GM21723 (cell line): ENCODE results near the gene CDO1.

Source experiments
- ATAC-seq: cut with Tn5 transposase; IDR thresholded peaks from one replicate; pipeline ENCODE4 v1.9.1; 2021; ENCODE audit warnings: mild to moderate bottlenecking, moderate library complexity; ENCODE audit not compliant: unreplicated experiment

The CDO1 gene

DNA sequence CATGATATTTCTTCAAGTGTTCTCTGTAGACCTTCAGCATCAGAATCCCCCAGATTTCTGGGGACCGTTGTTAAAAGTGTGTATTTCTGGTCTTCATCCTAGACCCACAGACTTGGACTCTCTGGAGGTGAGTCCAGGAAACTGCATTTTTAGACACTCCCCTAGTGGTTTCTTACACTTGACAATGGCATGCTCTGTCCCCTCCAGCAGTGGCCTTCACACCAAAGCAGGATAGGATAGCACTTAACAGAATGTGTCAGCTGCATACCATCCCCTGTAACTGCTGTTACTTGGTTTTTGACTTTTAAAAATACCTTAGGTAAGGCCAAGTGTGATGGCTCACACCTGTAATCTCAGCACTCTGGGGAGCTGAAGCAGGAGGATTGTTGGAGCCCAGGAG, 20.8 kb downstream of the CDO1 start:
- ATAC-seq = no peak

DNA sequence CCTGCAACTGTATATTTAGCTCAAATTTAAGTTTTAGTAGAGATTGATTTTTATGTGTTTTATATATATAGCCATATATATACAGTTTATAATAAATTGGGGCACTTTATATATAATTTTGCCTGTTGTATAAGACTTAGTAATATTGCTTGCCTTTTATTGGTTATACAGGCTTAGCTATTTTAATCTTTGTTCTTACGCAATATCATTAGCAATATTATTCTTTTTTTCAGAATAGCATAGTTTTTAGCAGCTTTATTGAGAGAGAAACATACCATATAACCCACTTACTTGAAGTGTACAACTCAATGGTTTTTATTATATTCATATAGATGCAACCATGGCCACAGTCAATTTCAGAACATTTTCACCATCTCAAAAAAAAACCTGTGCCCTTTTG, 28.0 kb downstream of the CDO1 start:
- no peak for ATAC-seq

DNA sequence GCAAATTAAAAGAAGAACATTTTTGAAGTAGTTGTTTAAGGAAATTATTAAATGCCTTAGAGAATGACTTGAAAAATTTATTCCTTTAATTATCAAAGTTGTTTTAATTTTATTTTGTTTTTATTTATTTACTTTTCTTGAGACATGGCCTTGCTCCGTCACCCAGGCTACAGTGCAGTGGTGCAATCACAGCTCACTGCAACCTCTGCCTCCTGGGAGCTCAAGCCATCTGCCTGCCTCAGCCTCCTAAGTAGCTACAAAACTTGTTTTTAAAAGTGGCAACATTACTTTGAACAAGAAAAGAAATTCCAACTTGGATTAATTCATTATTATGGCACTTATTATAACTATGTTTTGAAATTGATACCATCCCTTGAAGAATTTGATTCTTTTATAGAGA, 29.0 kb downstream of the CDO1 start:
- ATAC-seq = no peak

DNA sequence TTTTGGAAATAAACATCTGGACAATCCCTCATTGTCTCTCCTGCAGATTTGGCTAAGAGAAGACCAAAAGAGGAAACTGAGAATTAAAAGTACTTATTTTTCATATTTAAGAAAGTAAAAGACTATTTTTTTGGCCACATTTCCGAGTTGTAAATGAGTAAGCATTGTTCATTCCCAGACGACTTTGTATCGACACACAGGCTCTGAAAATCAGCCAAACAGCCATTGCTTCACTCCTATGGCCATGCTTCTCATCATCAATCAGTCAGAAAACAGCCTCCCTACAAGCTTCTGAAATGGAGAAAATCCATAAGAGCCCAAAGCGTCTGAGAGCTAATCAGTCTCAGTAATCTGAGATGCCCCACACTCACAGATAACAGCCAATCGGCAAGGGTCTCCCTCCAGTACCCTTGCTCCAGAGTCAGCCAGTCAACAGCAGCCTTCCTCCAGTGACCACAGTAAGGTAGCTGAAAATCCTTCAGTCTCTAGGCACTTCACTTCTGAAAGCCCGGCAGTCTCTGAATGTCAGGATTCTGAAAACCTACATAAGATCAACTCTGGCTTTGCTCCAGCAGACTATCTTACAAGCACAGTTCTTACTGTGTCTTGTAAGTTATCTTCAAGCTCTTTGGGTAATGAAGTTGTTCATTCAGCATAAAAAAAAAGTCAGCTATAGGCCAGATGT, 30.9 kb downstream of the CDO1 start:
- no peak for ATAC-seq

DNA sequence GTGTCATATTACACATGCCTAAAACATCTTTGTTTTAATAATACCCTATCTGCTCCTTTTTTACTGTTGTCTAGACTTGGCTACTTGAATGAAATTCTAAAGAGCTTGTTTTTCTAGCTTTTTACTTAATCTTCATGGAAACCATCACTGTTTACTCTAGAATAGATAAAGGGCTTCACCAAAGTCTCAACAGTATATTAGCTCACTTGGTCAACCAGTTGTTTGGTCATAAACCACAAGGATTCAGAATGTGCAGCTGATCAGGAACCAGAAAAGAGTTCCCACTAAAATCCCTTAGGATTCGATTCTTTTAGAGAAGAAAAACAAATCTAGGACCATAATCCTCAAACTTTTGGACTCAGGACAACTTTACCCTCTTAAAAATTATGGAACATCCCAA, 38.0 kb downstream of the CDO1 start:
- no peak for ATAC-seq

DNA sequence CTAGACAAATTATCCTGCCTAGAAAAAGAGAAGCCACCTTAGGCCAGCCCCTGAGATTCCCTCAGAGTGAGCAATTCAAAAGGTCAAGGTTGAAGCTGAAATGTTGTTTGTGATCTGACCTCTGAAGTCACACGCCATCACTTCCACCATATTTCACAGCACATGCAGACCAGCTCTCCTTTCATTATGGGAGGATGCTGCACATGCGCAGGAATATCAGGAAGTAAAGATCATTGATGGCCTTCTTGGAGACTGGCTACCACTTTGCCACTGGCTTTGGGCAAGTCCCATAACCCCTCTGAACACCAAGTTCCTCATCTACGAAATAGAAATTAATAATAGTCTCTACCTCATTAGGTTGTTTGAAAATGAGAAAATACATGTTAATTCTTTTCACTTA, 39.5 kb downstream of the CDO1 start:
- ATAC-seq = no peak

DNA sequence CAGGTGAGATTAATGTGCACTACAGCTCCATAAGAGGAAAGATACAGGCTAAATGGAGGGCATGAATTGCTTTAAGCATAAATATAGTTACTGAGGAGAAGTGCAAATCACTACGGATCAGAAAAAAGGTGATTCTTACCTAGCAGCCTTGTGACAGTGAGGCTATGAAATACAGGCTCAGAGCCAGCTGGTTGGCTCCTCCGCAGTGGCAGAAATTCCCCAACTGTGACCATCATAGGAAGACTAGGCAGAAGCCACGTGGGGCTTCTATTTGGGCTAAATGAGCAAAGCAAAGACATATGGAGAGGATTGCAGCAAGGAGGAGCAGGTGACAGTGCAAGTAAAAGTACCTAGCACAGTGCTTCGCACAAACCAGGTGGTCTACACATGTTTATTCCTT, 40.5 kb downstream of the CDO1 start:
- ATAC-seq = no peak

DNA sequence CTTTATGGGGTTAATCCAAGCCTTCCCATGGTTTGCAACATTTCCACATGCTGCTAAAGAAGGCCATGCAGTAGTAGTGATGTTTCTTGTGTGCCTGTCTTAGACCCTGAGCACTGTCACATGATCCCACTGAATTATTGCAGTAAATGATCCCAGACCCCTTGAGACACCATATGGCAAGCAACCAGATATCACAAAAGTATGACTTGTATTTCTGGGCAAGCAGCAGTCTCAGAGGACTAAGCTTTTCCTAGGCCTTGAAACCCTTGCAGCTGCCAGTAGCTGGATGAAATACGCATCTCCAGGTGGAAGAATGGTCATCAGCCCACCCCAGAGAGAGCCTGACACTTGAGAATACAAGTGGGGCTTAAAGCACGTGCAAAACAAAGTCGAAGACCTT, 41.8 kb downstream of the CDO1 start:
- no peak for ATAC-seq

DNA sequence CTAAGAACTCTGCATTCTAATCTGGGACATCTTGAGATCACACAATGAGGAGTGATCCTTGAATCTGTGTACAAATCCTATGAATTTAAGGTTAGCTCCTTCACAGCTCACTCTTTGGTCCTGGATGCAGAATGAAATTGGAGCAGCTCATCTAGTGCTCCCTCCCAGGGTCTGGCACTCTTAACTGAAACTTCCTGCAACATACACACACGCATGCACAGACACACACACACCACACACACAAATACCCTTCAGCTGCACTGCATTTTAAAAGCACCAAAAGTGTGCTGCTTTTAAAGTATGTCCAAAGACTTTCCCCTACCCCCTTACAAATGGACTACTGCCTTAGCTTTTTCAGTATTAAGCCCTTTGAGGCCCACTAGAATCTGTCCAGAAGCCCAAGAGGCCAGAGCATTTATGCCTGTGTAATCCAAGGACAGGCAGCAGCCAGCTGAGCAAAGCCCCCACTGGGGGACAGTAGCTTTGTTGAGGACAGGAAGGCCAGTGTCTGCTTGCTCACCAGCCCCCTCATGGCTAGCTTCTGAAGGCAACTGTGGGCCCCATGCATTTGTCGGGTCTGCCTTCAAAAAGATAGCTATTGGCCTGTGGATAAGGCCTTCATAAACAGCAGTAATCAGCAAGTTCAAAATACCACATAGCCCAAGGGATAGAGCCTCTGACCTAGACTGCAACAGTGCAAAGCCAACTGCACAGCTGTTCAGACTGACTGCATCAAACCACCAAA, 43.6 kb downstream of the CDO1 start:
- ATAC-seq = no peak

DNA sequence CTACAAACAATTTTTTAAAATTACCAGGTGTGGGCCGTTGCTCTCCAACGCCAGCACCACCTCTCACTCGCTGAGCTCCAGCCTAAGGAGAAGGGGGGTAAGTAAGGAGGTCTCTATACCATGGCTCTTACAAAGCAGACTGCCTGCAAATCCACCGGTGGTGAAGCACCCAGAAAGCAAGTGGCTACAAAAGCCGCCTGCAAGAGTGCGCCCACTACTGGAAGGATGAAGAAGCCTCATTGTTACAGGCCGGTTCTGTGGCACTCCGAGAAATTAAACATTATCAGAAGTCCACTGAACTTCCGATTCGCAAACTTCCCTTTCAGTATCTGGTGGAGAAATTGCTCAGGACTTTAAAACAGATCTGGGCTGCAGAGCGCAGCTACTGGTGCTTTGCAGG, 46.0 kb downstream of the CDO1 start:
- ATAC-seq = no peak

DNA sequence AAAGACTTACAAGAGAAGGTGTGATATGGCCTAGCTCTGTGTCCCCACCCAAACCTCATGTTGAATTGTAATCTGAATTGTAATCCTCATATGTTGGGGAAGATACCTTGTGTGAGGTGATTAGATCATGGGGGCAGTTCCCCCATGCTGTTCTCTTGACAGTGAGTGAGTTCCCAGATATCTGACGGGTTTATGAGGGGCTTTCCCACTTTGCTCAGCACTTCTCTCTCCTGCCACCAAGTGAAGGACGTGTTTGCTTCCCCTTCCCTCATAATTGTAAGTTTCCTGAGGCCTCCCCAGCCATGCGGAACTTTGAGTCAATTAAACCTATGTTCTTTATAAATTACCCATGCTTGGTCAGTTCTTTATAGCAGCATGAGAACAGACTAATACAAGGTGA, 49.0 kb downstream of the CDO1 start:
- peak; percentile 60 for ATAC-seq

DNA sequence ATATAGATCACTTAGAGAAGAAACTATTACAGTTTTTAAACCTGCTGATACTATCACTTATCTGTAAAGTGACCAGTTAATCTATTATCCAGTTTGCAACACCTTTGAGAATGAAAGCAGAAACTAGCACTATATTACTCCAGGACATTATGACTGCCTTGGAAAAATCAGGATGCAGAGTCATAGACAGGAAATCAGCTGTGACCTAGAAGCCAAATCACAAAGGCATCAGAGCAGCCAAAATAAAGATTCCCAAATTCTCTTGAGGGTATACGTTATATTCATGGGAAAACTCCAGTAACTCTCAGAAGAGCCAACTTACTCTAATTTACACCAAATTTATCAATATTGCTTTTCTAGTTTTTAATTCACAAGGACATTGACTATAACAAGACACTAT, 49.9 kb downstream of the CDO1 start:
- no peak for ATAC-seq

DNA sequence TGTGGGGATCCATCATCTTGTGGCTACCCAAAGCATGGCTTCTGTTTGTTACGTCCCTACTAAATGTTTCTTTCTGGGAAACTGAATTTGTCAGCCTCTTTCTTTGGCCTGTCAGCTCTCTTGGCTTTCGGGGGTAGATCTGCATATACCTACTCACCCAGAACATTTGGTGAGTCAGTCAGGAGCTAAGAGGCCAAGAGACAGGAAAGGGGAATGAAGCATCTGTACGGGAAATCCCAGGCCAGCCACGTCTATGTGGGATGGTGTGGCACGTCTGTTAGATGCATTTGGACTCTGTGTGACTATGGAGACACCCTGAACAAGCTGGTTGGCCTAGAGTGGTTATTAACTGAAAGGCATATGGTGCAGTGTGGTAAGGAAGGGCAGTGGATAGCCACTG, 58.1 kb downstream of the CDO1 start:
- peak; percentile 76 for ATAC-seq

DNA sequence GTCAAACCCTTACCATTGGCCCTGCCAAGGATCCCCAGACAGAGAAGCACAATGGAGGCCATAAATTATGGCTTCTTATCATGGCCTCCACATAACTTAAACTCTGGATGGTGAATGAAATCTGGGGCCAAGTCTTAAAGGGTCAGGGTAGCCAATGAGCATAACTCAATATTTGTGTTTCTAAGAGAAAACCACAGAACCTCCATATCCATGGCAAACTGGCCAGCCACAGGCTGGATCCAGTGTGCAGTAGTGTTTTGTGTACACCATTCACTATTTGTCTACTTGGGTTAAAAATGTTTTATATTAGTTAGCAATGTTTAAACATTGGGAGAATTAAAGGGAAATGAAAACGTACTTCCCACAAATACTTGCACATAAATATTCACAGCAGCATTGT, 60.8 kb downstream of the CDO1 start:
- no peak for ATAC-seq
